ENCODE results near the gene PTF1A. TPM values are rescaled to one million over a fixed set of nuclear protein-coding genes. Genes with fewer than 3 reads are reported as not detected.

PTF1A gene
- total and polyA plus RNA-seq, 4 donors = not detected

DNA sequence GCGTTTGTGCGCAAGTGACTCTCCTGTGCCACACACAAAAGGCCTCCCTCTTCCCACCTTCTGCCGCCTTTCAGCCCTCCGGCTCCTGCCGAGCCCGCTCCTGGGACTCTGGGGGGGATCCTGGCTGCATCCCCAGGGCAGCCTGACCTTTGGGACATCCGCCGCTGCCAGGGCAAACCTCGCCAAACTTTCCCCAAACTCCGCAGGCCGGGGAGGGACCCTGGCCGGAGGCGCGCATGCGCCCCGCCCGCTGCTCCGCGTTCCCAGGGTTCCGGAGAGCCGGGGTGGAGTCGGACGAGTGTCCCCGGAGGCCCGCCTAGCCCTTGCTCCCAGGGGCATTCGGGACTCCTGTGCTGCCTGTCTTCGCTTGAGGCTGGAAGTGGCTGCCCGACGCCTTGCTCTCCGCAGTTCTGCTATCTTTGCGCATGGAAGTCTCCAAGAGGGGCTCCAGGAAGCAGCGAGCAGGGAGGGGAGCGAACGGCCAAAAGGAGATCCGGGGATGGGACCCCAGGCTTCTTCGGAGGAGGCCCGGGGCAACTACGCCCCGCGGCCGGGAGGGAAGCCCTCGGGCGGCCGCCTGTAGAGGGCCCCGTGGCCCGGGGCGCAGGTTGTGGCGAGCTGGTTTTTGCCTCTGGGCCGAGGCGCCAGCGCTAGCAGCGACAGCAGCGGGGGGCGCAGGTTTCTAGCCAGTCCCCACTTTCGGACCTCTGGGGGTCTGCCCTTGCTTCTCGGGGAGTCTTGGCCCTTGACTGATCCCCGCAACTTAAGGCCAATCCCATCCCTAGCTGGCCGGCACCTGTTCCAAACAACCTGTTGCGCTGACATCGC lies 7.0 kb downstream of the PTF1A start:
- no peaks in the 10 kb centered on the region for H3K9me3 ChIP-seq (ENCODE audit: control insufficient read depth in 4 of 4, low read length in 3 of 4)
- peaks cover 8 to 18% (median 13%) of the 10 kb centered on the region in 4 donors for H3K27me3 ChIP-seq (ENCODE audit: control insufficient read depth in 4 of 4, insufficient read depth in 4 of 4, low read length in 3 of 4)
- H3K27ac ChIP-seq (ENCODE audit: low read depth in 1 of 2, low read length in 2 of 2) = no peak overlapping the region
- H3K4me1 ChIP-seq (ENCODE audit: control insufficient read depth in 4 of 4, insufficient read depth in 4 of 4, low read length in 3 of 4) = peaks cover 0 to 7% (median 2%) of the 10 kb centered on the region in 4 donors
- 2% methylated on average over 60 of the region's 60 CpGs for WGBS
- no peak for DNase-seq (ENCODE audit: low spot score)
- TF ChIP-seq, protein P1, sequence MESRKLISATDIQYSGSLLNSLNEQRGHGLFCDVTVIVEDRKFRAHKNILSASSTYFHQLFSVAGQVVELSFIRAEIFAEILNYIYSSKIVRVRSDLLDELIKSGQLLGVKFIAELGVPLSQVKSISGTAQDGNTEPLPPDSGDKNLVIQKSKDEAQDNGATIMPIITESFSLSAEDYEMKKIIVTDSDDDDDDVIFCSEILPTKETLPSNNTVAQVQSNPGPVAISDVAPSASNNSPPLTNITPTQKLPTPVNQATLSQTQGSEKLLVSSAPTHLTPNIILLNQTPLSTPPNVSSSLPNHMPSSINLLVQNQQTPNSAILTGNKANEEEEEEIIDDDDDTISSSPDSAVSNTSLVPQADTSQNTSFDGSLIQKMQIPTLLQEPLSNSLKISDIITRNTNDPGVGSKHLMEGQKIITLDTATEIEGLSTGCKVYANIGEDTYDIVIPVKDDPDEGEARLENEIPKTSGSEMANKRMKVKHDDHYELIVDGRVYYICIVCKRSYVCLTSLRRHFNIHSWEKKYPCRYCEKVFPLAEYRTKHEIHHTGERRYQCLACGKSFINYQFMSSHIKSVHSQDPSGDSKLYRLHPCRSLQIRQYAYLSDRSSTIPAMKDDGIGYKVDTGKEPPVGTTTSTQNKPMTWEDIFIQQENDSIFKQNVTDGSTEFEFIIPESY (IDR thresholded peaks at IDR 0.05) = no peak
- TF ChIP-seq, protein P2, sequence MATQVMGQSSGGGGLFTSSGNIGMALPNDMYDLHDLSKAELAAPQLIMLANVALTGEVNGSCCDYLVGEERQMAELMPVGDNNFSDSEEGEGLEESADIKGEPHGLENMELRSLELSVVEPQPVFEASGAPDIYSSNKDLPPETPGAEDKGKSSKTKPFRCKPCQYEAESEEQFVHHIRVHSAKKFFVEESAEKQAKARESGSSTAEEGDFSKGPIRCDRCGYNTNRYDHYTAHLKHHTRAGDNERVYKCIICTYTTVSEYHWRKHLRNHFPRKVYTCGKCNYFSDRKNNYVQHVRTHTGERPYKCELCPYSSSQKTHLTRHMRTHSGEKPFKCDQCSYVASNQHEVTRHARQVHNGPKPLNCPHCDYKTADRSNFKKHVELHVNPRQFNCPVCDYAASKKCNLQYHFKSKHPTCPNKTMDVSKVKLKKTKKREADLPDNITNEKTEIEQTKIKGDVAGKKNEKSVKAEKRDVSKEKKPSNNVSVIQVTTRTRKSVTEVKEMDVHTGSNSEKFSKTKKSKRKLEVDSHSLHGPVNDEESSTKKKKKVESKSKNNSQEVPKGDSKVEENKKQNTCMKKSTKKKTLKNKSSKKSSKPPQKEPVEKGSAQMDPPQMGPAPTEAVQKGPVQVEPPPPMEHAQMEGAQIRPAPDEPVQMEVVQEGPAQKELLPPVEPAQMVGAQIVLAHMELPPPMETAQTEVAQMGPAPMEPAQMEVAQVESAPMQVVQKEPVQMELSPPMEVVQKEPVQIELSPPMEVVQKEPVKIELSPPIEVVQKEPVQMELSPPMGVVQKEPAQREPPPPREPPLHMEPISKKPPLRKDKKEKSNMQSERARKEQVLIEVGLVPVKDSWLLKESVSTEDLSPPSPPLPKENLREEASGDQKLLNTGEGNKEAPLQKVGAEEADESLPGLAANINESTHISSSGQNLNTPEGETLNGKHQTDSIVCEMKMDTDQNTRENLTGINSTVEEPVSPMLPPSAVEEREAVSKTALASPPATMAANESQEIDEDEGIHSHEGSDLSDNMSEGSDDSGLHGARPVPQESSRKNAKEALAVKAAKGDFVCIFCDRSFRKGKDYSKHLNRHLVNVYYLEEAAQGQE (IDR thresholded peaks at IDR 0.05) = no peak
- no peak for TF ChIP-seq YY1 (IDR thresholded peaks at IDR 0.05)
- no peak for TF ChIP-seq NR2F2 (IDR thresholded peaks at IDR 0.05)
- TF ChIP-seq RXRA (IDR thresholded peaks at IDR 0.05) = no peak
- TF ChIP-seq, protein P3, sequence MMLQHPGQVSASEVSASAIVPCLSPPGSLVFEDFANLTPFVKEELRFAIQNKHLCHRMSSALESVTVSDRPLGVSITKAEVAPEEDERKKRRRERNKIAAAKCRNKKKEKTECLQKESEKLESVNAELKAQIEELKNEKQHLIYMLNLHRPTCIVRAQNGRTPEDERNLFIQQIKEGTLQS (IDR thresholded peaks at IDR 0.05) = no peak
- no peak for TF ChIP-seq TAF1 (conservative IDR thresholded peaks at IDR 0.05)
- no peak for TF ChIP-seq SP1 (IDR thresholded peaks at IDR 0.05)
- no peak for TF ChIP-seq GABPA (IDR thresholded peaks at IDR 0.05 in 1 of 2, conservative IDR thresholded peaks at IDR 0.05 in 1 of 2)
- TF ChIP-seq, protein P4, sequence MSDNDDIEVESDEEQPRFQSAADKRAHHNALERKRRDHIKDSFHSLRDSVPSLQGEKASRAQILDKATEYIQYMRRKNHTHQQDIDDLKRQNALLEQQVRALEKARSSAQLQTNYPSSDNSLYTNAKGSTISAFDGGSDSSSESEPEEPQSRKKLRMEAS (IDR thresholded peaks at IDR 0.05) = no peak
- no peak for TF ChIP-seq HNF4G (IDR thresholded peaks at IDR 0.05)
- TF ChIP-seq, protein P5, sequence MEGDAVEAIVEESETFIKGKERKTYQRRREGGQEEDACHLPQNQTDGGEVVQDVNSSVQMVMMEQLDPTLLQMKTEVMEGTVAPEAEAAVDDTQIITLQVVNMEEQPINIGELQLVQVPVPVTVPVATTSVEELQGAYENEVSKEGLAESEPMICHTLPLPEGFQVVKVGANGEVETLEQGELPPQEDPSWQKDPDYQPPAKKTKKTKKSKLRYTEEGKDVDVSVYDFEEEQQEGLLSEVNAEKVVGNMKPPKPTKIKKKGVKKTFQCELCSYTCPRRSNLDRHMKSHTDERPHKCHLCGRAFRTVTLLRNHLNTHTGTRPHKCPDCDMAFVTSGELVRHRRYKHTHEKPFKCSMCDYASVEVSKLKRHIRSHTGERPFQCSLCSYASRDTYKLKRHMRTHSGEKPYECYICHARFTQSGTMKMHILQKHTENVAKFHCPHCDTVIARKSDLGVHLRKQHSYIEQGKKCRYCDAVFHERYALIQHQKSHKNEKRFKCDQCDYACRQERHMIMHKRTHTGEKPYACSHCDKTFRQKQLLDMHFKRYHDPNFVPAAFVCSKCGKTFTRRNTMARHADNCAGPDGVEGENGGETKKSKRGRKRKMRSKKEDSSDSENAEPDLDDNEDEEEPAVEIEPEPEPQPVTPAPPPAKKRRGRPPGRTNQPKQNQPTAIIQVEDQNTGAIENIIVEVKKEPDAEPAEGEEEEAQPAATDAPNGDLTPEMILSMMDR (IDR thresholded peaks at IDR 0.05; ENCODE audit: low read depth, low read length, missing input control) = no peak
- TF ChIP-seq JUND (IDR thresholded peaks at IDR 0.05) = no peak
- no peak for TF ChIP-seq EGR1 (IDR thresholded peaks at IDR 0.05; ENCODE audit: low read depth in 2 of 2)
- no peak for TF ChIP-seq HNF4A (conservative IDR thresholded peaks at IDR 0.05)
- TF ChIP-seq RAD21 (IDR thresholded peaks at IDR 0.05) = no peak
- no peak for TF ChIP-seq FOXA2 (IDR thresholded peaks at IDR 0.05)
- TF ChIP-seq FOXA1 (IDR thresholded peaks at IDR 0.05) = no peak
- H3K4me3 ChIP-seq (ENCODE audit: low read depth in 1 of 3, low read length in 3 of 3) = no peak overlapping the region
- H3K9ac ChIP-seq (ENCODE audit: low read depth in 1 of 2, low read length in 2 of 2) = no peak overlapping the region
- no peaks in the 10 kb centered on the region for H3K36me3 ChIP-seq (ENCODE audit: control insufficient read depth in 4 of 4, insufficient read depth in 3 of 4, low read depth in 1 of 4, low read length in 3 of 4)
